CD4-positive, alpha-beta T cell treated with Interleukin-15 for 4 hours (primary cell): ENCODE data around the gene FGGY.
"Not testable (repeated sequence)": the region's sequence is repeated elsewhere in the genome, so short reads cannot be mapped to it uniquely, and the experiment has no call there.

Source experiments
- DNase-seq: peaks from one replicate; pipeline ENCODE4 v3.0.0-alpha.2; 2020; ENCODE audit warnings: low spot score

Gene FGGY

GRCh38 chr1:59639266-59639665 lies 342.4 kb downstream of the FGGY start:
- no peak for DNase-seq

- no peak for DNase-seq
Observed at GRCh38 chr1:59640851-59641250, 344.0 kb downstream of the FGGY start.

- DNase-seq, result no peak
Observed at GRCh38 chr1:59641836-59642235, 344.9 kb downstream of the FGGY start.

DNA sequence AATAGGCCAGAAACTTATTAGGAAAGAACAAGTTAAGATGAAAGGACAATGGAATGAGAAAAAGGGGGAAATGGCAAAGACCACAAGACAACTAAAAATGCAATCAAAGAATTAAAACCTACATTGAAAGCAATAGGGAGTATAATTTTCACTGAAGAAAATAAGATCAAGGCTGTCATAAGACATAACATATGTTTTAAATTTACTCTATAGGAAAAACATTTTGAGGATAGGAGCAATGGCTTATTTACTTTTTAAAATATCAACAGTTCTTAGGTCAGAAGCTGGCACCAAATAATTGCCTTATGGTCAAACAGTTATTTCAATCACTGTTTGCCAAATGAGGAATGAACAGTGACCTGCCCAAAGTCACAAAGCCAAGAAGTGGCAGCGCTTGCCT lies 346.6 kb downstream of the FGGY start:
- no peak for DNase-seq

DNA sequence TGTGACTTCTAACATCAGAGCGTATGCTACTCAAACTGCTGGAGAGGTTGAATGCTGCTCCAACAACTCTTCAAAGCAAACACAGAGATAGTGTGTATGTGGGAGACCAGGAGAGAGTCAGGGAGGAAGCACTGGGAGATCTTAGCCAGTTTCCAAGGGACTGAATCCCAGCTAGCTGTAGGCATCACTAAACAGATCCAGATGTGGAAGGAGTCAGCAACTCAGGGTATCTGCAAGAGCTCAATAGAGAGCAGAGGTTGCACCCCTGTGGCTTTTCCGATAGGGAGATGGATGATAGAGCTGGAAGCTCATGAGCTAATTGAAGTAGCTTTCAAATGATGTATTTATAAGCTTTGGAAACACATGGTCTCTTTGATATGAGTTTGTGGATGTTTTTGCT lies 349.0 kb downstream of the FGGY start:
- no peak for DNase-seq

GRCh38 chr1:59653142-59653958 lies 356.5 kb downstream of the FGGY start:
- DNase-seq, result not testable (repeated sequence)

- DNase-seq, result no peak
Observed at GRCh38 chr1:59653968-59654367, 357.1 kb downstream of the FGGY start.

DNA sequence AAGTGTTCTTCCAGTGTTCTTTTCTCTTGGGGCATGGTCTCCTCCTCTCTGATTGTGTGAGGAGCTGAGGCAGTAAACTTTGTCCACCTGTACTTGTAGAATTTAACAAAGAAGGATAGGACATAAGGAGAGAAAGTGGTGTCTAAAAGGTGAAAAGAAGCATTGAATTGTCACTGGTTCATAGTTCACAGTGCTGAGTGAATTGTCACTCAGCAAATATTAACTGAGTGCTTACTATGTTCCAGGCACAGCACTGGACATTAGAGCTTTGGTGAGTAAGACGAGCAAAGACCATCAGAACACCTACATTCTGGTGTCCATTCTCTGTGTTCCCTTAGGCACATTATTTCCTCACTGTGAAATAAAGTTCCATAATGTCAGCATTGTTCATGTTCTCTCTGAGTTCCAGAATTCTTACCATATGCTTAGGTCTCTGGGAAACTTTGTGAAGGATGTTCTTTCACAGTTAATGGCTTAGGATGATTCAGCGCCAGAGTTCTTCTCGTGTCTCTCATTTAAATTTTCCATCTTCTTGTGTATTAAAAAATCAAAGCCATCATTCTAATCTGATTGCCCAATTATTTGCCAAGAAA lies 361.1 kb downstream of the FGGY start:
- no peak for DNase-seq

DNA sequence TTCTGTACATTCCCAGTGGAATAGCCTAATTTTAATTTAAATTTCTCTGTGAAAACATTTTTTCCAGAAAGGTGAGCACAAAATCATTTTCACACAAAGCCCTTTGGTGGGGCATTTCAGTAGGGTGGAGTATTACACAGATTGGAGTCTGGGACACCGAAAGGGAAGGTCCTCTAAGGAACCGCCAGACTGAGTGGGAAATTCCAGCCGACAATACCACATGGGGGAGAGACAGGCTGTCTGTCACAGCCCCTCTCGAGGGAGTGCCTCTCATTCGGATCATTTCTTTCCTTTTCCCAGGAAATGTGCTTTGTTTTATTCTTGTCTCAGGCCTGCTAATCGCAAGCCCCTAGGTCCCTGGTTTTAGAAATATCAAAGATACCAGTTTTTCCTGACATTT lies 367.3 kb downstream of the FGGY start:
- no peak for DNase-seq

- no peak for DNase-seq
Observed at GRCh38 chr1:59666106-59666505, 369.2 kb downstream of the FGGY start.

DNA sequence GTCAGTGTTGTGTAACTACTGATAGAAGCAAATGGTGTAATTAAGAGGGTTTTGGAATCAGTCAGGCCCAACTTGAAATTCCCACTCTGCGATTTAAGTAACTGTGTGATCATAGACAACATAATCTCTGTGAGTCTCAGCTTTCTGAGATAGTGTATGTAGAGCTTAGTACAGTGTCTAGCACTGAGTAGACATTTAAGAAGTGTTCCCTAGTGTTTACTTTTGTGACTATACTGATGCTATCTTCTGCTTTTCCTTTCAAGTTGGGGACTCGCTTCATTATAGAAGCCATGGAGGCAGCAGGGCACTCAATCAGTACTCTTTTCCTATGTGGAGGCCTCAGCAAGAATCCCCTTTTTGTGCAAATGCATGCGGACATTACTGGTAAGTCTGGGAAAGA lies 370.1 kb downstream of the FGGY start:
- no peak for DNase-seq

DNA sequence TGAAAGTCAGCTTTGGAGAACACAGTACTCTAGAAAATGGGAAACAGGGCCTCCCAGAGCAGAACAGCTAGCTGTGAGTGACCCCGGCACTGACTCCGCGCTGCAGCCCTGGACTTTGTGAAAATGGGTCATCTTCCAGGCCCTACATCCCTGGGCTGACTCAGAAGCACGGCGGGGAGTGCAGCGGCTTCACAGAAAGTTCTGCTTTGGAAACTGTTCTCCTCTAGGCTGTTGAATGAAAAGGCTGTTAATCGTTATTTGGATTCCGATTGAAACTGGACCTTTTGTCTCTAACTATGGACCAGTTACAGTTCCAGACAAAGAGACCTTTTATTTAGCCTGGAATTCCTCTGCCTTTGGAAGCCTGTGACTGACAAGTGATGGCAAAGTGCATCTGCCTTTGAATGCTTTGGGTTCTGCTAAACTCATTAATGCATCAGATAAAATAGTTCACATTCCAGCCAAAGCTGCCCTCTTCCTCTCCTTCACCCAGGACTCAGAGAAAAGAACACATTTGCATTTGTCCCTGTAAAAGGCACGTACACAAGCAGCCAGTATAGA lies 372.9 kb downstream of the FGGY start:
- DNase-seq, result no peak

DNA sequence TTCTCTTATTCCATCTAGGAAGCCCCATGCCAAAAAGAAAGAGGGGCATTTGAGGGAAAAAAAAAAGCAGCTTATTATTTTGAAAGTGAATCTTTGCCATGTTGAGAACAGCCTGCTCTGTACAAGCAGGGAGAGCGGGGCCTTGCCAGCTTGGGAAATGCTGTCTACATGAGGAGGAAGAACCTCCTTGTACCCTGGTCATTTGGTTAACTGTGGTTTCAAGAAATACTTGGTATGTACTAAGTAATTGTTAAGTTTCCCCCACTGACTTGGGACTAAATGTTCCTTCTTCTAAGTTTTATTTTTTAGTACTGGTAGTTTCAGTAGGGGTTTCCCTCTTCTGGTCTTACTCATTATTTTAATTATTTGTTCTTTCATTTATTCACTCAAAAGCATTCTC lies 373.8 kb downstream of the FGGY start:
- DNase-seq, result no peak

- no peak for DNase-seq
Observed at GRCh38 chr1:59671066-59671952, 374.4 kb downstream of the FGGY start.

DNA sequence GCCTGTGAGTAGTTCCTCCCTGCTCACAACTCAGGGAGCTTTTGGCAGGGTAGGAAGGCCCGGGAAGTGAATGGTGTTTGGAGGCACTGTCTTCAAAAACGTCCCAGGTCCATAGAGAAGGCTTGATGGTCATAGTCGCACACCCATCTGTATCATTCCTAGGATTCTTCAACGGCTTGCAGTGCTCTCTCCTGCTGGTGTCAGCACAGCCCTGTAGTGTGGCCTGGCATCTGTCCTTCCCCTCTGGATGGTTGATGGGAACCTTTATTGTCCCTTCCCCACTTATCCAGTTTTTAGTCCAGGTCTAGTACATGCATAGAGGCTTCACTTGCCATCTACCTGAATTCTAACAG lies 375.0 kb downstream of the FGGY start:
- DNase-seq, result no peak

GRCh38 chr1:59672851-59673572 lies 376.1 kb downstream of the FGGY start:
- DNase-seq, result no peak

DNA sequence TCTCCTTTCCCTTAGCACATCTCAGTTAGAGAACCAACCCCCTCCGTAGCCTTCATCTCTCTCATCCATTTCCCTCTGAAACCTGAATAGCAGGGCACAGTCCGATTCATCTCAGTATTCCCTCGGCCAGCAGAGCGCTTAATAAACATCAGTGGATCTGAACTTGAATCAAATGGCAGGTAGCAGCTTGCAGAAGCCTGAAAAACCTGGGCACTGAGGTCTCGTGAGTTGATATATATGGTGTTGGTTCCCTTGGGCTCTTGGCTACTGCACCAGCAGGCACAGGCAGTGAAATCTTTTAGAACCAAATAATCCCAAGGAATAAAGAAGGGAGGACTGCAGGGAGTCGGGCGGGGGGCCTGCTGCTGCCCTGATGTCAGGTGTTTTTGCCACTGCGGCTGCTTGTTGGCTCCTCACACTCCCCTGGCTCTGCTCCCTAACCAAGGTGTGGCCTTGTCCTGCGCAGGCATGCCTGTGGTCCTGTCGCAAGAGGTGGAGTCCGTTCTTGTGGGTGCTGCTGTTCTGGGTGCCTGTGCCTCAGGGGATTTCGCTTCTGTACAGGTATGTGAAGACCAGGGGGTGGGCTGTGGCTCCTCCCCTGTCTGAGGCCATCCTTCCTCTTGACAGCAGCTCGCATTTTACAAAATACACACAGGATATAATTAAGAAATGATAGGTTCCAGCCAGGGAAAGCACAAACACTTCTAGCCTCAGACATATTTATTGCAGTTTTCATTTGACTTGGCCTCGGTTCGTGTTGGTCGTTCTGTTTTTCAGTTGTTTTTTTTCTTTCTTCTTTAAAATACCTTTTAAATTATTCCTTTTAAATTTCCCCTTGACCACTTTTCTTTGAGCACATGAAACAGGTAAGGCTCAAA lies 376.9 kb downstream of the FGGY start:
- no peak for DNase-seq

DNA sequence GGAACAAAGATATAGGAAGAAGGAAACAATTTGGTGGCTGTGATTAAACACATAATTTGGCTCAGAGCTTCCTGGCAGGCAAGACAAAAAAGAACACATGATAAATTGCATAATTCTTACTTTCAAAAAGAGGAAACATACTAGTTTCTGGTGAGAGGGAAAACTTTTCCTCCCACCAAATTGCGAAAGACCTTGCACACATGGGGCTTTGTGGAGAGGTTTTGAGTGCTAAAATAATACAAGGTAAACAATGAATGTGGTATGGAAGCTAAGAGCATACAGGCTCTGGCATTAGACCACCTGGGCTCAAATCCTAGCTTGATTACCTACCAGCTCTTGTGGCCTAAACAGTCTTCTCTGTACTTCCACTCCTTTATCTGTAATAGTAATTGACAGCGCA lies 377.7 kb downstream of the FGGY start:
- no peak for DNase-seq

DNA sequence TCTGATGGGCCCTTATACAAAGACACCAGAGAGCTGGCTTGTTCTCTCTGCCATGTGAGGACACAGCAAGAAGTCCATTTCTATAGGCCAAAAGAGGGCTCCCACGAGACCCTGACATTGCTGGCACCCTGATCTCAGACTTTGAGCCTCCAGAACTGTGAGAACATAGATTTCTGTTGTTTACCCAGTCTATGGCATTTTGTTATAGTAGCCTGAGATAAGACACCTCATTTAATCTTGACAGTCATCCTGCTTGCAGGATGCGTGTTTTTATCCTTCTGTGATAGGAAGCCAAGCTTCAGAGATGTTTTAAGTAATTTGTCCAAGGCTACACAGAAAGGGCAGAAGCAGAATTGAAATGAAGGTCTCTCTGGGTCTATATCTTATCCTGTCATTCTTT lies 379.0 kb downstream of the FGGY start:
- no peak for DNase-seq

GRCh38 chr1:59678040-59678439 lies 381.1 kb downstream of the FGGY start:
- no peak for DNase-seq
